Glomerular endothelial cell (primary cell): ENCODE data around the gene MAPK8IP1. TPM values are rescaled to one million over a fixed set of nuclear protein-coding genes. Genes with fewer than 3 reads are reported as not detected.
A peak's percentile ranks its signal among the peaks of the same experiment; 100 is the strongest.

Experiments
- DNase-seq: peaks from one replicate; pipeline ENCODE4 v3.0.0-alpha.2; 2011; ENCODE audit warnings: low read depth, low spot score; ENCODE audit errors: extremely low read depth
- total RNA-seq: library from RNA; depleted of rRNA; stranded (reverse); fragments of >200 nt; gene quantifications from 2 replicates; pipeline ENCODE4 v1.2.3, GENCODE V29; 2015

Gene MAPK8IP1
- total RNA-seq, 1 donor from 2014 or later = 8.5 TPM

DNA sequence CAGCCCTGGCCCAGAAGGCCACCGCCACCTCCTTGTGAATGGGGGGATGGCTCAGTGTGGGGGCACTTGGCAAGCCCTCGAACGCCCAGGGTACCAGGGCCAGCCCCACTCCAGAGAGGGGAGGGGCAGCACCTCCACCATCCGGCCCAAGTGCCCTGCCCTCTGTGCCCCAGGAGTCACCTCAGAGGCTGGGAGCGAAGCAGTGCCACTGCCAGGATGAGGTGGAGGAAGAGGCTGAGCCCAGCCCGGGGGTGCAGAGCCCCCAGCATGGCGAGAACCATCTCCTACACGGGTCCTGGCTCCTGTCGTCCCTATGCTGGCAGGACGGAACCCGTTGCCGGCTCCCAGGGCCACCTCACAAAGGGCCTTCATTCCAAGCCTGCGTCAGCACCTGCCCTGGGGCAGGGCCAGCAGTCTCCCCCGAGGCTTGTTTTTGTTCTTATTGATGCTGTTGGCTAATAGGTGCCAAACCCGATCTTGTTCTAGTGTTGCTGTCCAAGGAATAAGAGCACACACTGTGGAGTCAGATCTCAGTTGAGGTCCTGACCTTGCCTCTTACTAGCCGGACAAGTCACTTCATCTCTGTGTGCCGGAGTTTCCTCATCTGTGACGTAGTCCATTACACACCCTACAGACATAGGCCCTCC, 21.6 kb downstream of the MAPK8IP1 start, which contains the start of gene FREY1:
TSS of gene FREY1 (minus strand) at position 307 of the 647 bp plus-strand sequence. CDS start at position 281, 26 bp downstream.
- DNase-seq = no peak

DNA sequence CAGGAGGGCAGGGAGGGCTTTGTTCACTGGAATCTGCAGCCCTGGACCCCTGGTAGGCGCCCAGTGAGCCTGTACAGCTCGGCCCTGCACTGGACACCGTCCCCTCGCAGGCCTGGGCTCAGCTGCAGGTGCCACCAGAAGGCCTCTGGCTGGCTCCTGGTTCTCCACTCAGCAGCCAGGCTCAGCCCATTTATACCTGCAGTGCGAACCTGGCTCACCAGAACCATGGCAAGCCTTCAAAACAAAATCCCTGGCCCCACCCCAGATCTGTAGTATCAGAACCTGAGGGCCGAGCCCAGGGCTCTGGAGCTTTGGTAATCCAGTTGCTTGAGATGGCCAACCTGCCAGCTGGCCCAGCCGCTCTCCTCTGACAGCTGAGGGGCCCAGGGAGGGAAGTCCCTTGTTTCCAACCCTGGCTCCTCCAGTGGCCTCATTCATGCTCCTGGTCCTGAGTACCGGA, 22.5 kb downstream of the MAPK8IP1 start:
- no peak for DNase-seq

GRCh38 chr11:45909594-45910475, 24.4 kb downstream of the MAPK8IP1 start:
- DNase-seq = no peak

GRCh38 chr11:45910623-45911022, 25.2 kb downstream of the MAPK8IP1 start:
- no peak for DNase-seq

DNA sequence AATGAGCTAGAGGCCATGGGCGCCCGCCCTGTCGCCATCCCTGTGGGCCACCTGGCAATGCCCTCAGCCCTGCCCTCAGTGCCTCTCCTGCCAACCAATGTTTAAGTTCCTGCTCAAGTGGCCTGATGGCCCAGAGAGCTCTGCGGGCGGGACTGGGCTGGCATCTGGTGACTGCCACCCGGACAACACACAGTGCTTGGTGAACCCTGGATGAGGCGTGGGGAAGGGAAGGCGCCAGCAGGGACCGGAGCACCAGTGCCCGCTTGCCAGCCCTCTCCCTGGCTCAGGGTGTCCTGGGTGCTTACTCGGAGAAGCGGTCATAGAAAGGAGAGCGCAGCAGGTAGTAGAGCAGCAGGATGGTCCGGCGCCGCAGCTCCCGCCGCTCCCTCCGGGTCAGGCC, 28.1 kb downstream of the MAPK8IP1 start:
- no peak for DNase-seq

DNA sequence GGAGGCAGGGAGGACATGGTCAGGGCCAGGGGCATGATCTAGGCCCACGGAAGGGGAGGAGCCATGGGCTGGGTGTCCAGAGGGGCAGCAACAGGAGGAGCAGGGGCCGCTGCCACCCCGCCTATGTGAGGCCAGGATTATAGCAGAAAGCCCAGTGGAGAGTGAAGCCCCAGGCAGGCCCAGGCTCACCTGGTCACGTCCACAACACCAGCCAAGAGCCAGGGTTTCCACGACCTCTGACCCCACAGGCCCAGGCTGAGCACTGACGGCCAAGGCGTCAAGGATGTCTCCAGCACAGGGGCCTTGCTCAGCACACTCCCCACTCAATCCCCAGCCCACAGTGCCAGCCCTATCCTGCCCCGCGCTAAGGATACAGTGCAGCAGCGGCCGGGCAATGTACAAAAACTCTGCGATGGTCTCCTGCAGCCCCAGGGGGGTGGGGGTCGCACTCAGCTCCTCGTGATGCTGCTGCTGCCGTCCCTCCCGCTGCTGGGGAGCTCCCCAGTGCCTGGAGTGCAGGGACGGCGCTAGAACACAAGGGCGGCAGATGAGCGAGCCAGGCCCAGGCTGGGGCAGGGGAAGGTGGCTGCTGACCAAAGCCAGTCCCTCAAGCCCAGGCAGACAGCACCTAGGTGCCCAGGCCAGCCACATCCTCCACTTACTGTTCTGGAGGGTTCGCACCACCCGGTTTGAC, 28.6 kb downstream of the MAPK8IP1 start:
- DNase-seq = no peak

GRCh38 chr11:45915446-45915845, 30.0 kb downstream of the MAPK8IP1 start:
- DNase-seq = no peak

GRCh38 chr11:45917286-45917622, 31.8 kb downstream of the MAPK8IP1 start:
- no peak for DNase-seq

DNA sequence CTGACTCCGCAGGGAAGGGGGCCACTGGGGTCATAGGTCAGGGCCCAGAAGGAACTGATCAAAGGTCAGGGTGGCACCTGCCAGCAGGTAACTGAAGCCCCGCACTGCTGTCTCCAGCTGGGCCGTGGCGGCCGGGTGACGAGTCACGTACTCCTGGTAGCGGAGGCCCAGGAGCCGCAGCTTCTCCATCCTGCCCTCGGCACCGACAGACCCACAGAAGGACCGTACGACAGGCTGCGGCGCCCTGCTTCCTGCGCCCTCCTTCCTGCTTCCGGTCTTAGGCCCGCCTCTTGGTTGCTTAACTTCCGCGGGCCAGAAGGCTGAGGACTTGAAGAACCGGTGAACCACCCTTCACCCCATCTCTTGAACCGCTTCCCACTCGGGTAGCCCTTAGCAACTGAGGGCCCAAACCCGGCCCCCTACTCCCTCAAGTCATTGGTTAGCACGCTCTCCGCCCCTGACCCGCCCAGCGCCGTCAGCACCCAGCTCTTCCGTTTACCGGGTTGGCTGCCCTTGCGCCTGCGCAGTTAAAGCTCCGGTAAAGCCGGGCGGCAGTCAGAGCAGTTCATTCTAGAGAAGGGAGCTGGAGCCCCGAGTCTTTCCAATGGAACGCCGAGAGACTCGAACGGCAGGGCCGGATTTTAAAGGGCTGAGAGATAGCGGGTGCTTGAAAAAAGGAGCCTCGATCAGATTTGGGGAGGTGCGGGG, 32.3 kb downstream of the MAPK8IP1 start, which contains the start of gene PEX16:
TSS of gene PEX16 (minus strand) at position 255 of the 708 bp plus-strand sequence. CDS start at position 189, 66 bp downstream.
- peak; percentile 88 for DNase-seq

DNA sequence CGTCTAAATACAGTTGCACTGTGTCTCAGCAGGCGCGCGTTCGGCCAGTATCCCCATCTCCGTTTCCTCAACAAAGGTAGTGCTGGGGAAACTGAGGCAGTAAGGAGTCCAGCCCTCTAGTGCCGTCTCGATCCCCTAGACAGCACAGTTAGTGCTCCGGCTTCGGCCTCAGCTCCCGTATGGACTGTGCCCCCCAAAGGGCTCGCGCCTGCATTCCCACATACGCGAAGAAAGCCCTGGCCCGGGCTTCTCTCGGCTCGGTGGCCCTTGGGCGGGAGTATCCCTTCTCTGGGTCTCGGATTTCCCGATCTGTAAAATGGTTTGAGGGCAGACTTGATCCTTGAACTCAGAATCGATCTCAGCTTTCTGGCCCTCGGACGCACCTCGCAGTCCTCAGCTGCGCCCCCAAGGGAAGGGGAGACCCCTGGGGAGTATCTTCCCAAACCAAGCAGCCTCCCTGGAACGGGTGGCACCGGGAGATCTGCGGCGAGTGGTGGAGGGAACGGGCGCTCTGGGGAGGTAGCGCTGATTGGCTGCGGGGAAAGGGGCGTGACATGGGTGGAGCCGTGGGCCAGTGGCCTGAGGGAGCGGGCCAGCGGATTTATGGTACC, 33.0 kb downstream of the MAPK8IP1 start:
- no peak for DNase-seq

DNA sequence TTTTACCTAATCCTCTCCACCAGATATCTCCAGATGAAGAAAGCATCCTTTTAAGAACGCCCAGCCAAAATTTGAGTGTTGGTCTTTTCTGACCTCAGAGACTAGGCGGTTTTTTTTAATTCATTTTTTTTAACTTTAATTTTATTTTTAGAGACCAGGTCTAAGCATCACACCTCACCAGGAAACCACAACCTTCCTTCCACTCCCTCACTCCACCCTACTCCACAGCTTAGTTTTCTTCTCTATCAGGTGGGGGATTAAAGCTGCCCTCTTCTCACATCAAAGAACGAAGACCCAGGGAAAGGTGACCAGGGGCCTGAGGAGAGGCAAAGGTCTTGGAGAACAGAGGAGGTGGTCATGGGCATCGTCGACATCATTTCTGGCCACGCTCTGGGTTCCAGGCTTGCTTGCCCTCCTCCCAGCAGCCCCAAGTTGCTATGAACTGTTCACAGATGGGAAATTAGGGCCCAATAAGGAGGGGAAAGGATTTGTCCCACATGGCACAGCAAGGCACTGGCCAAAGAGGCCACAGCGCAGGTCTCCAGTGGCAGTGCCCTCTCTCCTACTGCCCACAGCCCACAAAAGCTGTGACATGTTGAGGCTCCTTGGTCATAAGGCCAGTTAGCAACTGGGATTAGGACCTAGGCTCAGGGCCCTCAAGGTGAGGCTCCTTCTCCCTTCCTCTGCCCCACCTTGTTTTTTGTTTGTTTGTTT, 33.7 kb downstream of the MAPK8IP1 start:
- DNase-seq = no peak

DNA sequence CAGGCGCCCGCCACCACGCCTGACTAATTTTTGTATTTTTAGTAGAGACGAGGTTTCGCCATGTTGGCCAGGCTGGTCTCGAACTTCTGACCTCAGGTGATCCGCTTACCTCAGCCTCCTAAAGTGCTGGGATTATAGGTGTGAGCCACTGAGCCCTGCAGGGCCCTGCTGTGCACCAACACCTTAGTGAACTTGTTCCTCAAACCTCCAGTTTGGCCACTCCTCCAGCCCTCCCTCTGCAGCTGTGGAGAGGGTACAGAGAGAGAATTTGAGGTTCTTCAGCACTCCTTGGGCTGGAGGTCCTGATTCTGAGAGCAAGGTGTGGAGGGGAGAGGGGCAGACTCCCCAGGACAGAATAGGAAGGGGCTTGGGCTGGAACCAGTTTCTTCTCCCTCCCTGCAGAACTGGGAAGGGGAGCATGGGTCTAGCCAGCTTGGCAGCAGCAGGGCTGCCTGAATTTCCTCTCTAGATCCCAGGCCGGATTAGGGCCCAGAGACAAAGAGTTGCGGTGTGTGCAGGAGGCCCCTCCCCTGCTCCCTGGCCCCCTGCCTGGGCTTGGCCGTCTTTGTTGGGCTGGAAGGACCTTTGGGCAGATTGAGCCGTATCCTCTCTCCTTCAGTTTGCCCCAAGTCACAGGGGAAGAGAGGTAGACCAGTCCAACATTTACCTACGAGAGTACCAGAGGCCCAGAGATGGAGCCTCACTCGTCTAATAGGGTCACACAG, 34.5 kb downstream of the MAPK8IP1 start:
- DNase-seq = no peak

GRCh38 chr11:45920531-45921477, 35.4 kb downstream of the MAPK8IP1 start:
- DNase-seq = no peak

DNA sequence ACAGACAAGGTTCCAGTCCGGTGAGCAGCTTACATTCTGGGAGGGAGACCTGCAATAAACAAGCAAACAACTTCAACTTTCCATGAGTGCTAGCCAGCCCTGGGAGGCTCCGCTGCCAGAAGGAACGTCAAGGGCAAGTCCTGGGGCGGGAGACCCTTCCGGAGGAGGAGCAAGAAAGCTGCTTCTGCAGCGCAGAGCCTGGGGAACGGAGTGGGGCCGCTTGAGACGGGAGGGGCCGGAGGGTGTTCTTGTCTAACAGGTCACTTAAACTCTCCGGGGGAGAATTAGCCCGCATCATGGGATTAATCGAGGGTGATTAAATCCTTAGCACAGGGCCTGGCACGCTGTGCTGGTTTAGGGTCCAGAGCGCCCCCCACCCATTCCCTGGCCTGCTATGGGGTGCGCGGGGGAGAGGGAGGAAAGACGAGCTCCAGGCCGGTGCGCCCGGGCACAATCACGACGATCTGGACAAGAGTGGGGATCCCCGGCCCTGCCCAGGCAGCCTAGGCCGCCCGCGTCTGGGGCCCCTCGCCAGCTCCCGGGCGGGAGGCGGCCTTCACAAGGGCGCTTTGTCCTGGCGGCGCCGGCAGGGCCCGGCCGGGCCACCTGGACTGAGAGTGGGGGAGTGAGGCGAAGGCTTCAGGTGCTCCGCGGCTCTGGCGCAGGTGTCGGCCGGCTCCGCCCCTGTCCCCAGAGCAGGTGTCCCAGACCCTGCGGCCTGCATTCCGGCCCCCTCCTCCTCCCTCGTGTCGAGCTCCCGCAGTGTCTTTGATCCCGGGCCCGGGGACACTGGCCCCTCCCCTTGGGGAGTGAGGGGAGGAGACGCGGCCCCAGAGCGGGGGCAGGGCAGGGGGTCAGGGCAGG, 36.3 kb downstream of the MAPK8IP1 start:
- DNase-seq = no peak

DNA sequence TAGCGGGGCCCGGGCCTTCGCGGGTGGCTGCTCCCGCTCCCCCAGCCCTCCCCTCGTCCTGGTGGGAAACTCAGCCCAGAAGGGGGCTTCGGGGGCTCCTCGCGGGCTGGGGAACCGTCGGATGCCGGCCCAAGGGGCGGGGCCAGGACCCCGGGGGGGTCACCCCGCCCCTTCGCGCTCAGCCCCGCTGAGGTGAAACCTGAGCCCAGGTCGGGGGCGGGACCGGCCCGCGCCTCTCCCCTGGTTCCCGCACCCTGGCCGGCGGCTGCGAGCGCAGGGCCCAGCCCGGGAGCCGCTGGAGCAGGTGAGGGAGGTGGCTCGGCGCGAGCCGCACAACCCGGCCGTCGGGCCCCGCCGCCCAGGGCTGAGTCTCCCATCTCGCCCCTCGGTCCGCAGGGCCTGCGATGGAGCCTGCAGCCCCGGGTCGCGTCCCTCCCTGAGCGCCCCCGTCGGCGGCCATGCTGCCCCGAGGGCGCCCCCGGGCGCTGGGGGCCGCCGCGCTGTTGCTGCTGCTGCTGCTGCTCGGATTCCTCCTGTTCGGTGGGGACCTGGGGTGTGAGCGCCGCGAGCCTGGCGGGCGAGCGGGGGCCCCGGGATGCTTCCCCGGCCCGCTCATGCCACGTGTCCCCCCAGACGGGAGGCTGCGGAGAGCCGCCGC, 37.1 kb downstream of the MAPK8IP1 start, which contains the start of gene LARGE2:
TSS of gene LARGE2 (plus strand) at position 232 of the 658 bp plus-strand sequence. CDS start at position 459, 227 bp downstream.
- no peak for DNase-seq
